Ecto neural progenitor cell (in vitro differentiated cells): ENCODE results near the gene TUBD1.

Experiments used
- DNase-seq: peaks from one replicate; pipeline ENCODE4 v3.0.0-alpha.2; 2018; ENCODE audit warnings: low spot score

Gene TUBD1

GRCh38 chr17:59825533-59826322, 67.0 kb downstream of the TUBD1 start:
- no peak for DNase-seq

GRCh38 chr17:59815965-59816364, 76.8 kb downstream of the TUBD1 start:
- DNase-seq, result no peak

GRCh38 chr17:59814685-59815084, 78.1 kb downstream of the TUBD1 start:
- DNase-seq, result no peak

- DNase-seq, result no peak
These were observed 78.5 kb downstream of the TUBD1 start for GRCh38 chr17:59814276-59814675.

- no peak for DNase-seq
These were observed 80.6 kb downstream of the TUBD1 start for GRCh38 chr17:59812139-59812538.

GRCh38 chr17:59811209-59811608, 81.5 kb downstream of the TUBD1 start:
- DNase-seq, result no peak

GRCh38 chr17:59810894-59811153, 81.9 kb downstream of the TUBD1 start:
- DNase-seq, result no peak
